ENCODE data around the gene RPTOR.
"Not testable (repeated sequence)": the region's sequence is repeated elsewhere in the genome, so short reads cannot be mapped to it uniquely, and the experiment has no call there.

RPTOR gene

DNA sequence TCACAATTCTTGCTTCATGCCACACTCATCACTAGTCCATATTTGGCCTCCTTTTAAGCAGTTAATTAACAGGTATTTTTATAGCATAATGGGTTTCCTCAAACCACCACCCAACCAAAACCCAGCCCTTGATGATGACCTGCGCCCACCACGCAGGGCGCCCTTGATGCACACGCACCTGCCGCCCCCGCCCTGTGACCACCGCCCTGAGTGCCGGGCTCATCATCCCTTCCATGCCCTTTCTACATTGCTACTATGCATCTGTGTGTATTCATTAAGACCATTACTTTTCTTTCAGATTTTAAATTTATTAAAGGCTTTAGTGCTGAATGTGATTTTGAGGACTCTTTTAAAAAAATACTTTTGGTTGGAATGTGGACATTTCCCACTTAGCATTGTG, 242.2 kb downstream of the RPTOR start:
- no peak overlapping the region for H3K27ac ChIP-seq
- DNase-seq (ENCODE audit: low read depth, low spot score) = no peak

DNA sequence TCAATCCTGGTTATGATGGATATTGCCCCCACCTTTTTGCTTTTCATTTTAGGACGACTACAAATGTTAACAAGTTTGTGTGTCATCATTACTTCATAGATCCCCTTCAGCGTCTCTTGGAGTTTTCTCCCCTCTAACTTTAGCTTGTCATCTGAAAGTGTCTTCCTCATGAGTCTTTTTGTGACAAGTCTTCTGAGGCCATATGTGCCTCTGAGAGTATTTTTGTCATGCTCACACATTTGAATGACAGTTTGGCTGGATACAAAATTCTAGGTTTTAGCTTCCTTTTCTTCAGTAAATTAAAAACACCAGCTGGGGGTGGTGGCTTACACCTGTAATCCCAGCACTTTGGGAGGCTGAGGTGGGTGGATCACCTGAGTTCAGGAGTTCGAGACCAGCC, 243.2 kb downstream of the RPTOR start:
- DNase-seq (ENCODE audit: low read depth, low spot score) = no peak
- no peak overlapping the region for H3K27ac ChIP-seq

DNA sequence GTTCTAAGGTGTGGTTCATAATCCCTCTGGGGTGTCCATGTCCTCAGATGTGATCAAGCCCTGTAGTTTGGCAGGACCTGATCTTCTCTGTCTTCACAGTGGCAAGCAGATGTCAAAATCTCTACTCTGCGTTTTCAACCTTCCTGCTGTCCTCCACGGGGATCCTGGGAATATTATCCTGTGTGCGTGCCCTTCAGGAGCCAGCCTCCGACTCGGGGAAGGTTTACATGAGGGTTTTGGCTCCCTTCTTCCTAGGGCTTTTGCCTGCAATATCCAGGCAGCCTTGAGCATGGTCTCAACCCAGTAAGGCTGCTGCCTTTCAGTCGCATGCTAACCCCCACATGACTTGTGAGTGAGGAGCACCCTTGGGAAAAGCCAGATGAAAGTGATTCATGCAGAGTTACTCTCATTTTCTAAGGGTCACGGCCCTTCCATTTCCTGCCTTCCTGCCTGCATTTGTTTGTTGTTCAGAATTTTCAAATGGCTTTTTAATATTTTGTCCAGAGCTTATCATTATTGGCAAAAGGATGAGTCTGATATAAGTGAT, 244.8 kb downstream of the RPTOR start:
- no peak overlapping the region for H3K27ac ChIP-seq

DNA sequence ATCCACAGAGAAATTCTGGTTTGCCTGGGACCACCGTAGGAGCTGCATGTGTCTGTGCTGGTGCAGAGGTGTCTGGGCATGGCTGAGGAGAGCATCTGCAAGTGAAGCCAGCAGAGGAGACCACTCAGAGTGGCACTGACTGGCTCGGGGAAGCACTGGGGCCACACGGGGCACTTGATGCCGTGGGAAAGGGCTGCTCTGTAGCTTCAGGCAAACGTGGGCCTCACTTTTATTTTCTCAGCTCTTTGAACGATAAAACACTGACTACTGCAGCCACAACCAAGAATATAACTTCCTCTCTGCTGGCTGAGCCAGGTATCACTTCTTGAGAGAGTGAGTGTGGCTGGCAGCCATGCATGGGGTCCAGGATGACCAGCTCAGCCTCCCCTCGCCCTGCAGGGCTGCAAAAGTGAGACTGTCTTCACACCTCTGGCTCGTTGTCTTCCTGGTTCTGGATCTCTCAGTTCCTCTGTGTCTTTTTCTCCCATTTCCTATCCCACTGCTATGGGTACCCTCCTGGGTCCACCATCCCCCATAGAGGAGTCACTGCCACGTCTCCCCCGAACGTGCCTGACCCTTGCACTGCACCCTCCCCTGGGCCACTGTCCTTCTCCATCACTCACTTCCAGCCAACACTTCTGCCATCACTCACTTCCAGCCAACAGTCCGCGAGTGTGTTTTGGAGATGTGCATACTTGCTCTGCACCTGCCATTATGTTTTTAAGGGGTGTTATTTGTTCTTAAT, 245.6 kb downstream of the RPTOR start:
- no peak overlapping the region for H3K27ac ChIP-seq
- DNase-seq (ENCODE audit: low read depth, low spot score) = no peak

More for the DNA sequence above, 244.8 kb downstream of the RPTOR start:
- peak; percentile 10 for DNase-seq (ENCODE audit: low read depth, low spot score)

DNA sequence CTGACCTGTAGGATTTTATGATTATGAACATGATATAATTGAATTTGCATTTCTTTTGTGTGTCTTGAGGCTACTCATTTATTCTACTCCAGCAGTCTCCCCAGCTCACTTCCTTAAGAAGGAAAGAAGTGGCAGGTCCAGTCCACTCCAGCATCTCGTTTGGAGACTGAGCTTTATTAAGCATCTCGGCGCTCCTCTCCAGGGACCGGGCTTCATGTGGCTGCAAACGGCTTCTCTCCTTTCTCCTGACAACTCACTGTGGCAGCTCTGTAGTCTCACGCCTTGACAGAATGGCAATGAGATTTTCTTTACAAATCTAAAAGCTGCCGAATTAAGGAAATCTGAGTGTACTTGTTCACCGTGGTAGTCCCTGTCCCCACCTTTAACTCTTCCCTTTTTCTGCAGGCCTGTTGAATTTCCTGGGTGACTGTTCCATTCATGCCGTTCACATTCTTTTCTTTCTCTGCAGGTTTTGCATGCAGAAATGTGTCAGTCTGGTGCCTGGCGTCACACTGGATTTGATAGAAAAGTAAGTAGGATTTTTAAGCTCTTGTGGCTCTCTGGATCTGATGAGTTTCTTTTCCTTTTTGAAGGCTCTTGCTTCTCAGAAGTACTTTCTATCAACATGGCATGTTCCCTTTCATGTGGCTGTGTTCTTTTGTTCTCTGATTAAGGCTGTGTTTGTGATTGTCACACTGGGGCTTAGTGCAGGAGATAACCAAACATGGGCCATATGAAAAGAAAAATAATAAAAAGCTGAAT, 246.5 kb downstream of the RPTOR start:
- no peak overlapping the region for H3K27ac ChIP-seq
- DNase-seq (ENCODE audit: low read depth, low spot score) = no peak

DNA sequence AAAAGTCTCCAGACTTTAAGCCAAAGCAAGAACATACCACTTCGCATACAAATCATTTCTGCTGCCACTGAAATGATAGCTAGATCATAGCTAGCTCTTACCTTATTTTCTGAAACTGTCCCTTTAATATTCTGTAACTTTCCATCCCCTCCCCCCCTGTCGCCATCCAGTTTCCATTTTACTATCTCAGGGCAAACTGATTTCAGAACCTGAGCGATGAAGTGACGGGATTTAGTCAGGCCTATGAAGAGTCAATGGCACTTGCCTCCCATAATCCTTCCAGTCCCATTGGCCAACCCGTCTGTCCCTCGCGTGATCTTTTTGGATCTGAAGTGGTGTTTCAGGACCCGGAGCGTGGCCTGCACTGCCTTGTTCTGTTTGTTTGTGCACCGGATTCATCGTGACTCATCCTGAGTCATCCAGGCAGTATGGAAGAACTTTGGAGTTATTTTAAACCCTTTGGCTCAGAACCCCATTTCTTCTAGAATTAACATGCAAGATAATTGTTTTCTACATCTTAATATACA, 247.2 kb downstream of the RPTOR start:
- peak; percentile 40 for DNase-seq (ENCODE audit: low read depth, low spot score)
- H3K27ac ChIP-seq = no peak overlapping the region

DNA sequence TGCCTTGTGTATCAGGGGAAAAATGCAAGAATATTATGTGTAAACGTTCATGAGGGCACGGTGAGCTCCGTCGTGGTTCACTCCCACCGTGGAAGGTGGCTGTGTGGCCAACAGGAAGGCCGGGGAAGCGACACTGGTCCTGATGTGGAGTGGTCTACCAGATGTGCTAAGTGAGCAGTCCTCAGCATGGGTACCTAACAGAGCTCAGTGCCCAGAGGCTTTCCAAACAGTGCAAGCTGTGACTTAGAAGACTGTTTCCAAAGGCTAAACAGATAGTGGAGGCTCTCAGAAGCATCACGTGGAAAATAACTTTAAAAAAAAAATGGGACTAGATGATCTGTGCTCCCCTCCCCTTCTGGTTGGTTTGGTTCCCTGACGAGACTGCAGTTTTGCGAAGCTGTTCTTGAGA, 247.7 kb downstream of the RPTOR start:
- H3K27ac ChIP-seq = no peak overlapping the region
- no peak for DNase-seq (ENCODE audit: low read depth, low spot score)

DNA sequence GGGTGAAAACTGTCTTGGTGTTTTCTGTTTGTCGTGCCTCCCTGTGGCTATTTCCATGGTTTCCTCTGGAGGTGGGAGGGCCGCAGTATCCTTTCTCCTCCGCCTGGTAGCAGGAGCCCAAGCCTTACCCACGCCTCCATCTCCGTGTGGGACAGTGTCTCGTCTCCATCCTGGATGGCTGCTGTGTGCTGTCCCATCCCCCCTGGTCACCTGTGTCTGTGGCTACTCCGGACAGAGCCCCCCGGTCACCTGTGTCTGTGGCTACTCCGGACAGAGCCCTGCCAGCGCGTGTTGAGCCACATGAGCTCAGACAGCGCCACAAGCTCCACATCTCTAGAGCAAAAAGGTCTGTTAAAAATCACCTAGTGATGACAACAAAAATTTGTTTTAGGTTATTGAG, 248.8 kb downstream of the RPTOR start:
- H3K27ac ChIP-seq = no peak overlapping the region
- no peak for DNase-seq (ENCODE audit: low read depth, low spot score)

DNA sequence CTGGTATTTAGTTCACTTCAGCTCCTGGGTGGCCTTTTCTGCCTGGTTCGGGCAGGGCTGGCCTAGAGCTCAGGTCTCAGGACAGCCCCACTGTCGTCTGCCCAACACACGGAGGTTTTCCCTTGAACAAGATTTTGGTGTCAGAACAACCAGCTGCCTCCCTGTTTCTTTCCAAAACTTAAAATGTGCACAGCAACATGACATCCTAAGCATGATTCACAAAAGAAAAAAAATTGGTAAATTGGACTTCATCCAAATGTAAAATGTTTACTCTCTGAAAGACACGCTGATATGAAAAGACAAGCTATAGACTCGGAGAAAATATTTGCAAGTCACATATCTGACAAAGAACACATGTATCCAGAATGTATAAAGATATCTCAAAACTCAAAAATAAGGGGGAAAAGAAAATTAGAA, 249.2 kb downstream of the RPTOR start:
- H3K27ac ChIP-seq = no peak overlapping the region
- no peak for DNase-seq (ENCODE audit: low read depth, low spot score)

DNA sequence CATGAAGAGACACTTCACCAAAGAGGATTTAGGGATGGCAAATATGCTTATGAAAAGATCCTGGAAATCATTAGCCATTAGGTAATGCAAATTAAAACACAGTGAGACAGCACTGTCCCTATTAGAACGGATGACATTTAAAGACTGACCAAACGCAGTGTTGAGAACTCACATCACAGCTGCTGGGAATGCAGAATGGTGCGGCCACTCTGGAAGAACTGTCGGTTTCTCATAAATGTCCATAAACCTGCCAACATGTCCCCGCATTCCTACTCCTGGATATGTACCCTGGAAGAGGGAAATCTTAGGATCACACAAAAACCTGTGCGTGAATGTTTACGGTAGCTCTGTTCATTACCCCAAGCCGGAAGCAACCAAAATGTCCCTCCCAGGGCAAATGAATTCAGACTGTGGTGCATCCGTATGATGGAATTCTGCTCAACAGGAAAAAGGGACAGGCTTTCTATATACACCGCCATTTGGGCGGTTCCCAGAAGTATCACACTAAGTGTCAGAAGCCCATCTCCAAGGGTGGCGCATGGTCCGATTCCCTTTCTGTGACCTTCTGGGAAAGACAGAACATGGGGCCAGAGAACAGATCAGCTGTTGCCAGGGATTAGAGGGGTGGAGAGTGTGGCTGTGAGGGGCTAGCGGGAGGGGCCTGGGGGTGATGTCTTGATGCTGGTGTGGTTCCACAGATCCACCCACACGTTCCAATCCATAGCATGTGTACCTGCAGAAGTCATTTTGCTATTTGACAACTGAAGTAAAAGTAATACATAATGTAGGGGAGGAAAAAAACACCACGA, 249.8 kb downstream of the RPTOR start:
- no peak for DNase-seq (ENCODE audit: low read depth, low spot score)
- no peak overlapping the region for H3K27ac ChIP-seq

DNA sequence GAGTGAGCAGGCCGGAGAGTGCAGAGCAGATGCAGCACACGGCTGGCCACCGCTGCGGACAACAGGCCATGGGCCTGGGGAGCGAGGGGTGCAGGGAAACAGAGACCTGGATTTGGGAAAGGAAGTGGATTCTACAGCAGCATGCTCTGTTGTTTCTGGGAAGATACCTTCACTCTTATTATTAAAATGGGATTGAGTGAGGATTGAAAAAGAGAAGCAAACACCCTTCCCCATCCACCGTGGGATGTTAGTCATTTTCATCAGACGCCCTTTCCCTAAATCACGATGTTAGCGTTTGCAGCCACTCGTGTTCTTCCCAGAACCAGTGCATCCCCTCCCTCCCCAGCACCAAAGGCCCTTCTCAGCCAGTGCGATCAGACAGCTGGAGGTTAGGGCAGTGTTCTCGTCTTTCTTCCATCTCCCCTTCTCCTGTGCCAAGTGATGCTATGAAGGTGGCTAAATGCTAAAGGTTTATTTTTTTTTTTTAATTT, 250.5 kb downstream of the RPTOR start:
- H3K27ac ChIP-seq = no peak overlapping the region
- no peak for DNase-seq (ENCODE audit: low read depth, low spot score)

DNA sequence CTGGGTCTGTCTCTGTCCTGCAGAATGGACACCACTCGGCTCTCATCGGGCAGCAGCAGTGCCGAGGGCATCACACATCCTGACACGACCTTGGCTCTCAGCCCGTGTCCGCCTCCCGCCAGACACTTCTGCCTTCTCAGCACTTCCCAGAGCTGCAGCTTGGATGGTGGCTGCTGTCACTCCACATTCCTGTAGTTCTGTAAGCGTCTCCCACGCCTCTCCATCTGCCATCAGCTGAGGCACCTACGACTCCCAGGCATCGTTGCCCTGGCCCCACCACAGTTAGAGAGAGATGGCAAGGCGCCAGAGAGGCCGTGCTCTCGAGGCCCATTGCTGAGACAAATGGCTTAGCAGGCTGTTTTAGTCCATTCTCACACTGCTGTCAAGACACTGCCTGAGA, 251.1 kb downstream of the RPTOR start:
- no peak for DNase-seq (ENCODE audit: low read depth, low spot score)
- H3K27ac ChIP-seq = no peak overlapping the region

DNA sequence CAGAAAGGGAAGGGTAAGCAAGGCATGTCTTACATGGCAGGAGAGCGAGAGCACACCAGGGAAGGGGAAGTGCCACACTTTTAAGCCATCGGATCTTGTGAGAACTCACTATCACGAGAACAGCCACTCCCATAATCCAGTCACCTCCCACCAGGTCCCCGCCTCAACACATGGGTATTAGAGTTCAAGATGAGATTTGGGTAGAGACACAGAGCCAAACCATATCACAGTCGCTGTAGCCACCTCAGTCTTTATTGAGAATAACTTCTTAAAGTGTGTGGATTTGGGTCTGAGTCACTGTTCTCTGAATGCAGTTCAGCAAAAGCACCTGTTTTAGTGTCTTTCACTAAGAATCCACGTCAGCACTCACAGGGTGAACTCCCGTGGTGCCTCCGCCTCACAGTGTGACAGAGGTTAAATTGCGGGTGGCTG, 251.8 kb downstream of the RPTOR start:
- DNase-seq (ENCODE audit: low read depth, low spot score) = no peak
- no peak overlapping the region for H3K27ac ChIP-seq

DNA sequence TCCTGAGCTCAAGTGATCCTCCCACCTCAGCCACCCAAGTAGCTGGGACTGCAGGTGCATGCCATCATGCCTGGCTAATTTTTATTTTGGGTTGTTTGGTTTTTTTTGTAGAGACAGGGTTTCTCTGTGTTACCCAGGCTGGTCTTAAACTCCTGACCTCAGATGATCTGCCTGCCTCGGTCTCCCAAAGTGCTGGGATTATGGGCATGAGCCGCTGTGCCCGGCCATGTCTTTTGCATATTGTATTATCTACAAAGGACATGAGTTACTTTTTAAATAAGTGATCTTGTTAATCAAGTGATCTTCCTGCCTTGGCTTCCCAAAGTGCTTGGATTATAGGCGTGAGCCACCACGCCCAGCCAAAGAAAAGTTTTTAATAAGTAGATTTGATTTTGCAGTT, 252.6 kb downstream of the RPTOR start:
- not testable (repeated sequence) for H3K27ac ChIP-seq; DNase-seq (ENCODE audit: low read depth, low spot score)

DNA sequence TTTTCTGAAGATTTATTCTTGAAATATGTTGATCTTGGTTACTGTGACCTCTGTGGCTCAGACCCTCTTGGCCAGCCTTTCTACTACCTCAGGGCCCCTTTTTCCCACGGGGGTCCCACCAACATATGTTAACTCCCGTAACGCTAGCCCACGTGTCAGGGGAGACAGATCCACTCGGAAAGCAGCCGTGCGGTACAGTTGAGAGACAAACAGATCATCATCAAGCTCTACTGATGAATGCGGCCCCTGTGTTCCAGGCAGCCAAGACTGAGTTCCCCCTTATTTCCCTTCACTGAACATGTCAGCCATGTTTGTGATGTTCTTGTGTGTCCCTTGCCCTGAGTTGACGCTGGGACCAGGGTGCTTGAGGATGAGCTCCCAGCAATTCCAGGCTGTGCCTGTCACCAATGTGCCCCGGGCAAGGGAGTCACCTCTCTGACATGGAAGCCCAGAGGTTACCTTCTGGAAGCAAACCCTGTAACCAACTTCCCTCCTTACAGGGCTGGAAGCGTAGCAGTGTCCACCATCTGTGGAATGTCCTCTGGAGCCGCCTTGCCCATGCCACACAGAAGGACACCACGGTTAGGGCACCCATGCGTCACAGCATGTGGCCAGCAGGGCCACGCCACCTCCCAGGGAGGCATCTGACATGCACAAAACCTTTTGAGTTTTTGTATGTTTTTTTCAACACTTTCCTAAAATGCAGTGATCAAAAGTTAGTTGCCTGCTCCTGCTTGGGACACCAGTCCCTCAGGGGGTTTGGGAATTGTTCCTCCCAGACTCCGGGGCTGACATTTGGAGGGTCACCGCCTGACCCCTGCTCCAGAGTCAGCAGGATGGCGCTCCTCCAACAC, 253.3 kb downstream of the RPTOR start:
- no peak for DNase-seq (ENCODE audit: low read depth, low spot score)
- no peak overlapping the region for H3K27ac ChIP-seq

DNA sequence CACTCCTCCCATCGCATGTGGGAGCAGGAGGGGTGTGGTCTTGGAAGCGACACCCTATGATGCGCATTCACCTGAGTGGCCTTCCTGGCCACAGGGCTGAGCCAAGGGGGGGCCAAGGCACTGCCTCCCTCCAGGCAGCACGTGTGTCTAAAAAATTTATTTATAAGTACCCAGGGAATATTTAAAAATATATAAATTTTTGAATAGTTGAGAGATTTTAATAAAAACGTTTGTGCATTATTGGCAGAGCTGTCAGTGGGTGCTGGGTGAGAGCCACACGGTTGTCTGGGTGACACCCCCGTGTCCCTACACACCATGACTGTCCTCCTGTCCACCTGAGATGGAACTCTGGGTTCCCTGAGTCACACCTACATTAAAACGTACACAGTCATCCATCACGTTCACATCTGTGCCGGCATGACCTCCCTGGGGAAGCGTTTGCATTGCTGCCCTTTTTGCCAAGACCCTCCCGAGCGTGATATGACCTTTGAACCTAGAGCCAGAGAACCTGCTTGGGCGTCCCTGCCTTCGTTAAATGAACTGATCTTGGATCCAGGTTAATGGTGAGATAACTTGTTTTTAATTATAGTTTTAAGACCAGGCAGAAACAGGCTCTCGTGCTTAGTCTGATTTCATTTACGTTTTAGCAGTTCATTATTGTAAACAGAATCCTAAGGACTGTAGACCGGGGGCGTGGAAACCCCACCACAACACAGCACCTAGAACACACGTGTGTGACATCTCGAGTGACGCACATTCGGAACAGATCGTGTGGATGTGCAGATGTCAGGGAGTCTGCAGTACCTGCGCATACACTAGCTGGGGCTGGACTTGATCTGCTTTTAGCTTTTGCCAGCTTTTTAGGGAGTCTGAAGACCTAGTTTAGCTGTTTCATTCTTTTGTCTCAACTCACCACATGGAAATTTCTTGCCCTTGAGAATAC, 254.2 kb downstream of the RPTOR start:
- no peak for DNase-seq (ENCODE audit: low read depth, low spot score)

DNA sequence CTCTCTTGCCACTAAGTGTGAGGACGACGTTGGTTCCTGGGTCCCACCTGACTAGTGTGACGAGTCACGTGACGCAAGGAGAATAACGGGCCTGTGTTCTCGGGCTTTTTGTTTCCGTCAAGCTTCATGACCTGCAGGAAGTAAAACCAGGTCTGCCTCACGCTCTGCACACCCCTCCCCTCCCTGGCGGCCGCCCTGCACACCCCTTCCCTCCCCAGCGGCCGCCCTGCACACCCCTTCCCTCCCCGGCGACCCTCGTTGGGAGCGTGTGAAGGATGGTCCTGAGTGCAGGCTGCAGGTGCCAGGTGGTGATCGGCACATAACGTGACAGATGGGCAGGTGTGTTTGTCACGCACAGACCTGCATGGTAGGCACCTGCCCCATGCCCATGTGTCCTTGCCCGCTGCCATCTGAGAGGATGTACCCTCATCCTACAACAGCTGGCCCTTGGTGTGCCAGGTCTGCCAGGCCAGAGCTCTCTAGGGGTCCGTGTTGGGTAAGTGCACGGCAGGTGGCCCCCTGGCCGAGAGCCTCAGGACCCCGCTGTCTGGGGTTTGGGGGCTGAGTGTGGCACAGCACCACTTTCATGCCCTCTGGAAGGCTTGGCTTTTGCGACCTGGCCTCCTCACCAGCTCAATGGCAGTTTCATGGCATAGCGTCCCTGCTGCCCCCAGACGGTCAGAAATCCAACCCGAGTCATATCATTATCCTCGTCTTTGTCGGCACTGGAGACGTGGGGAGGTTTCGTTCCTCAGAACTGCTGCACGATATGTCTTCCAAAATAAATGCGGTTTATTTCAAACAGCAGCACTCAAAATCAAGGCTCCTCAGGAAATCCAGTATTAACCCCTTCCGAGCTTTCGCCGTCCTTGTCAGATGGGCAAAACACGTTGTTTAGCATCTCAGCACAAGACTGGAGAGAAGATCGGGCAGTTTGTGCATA, 255.2 kb downstream of the RPTOR start:
- no peak overlapping the region for H3K27ac ChIP-seq
- DNase-seq (ENCODE audit: low read depth, low spot score) = no peak

More for the DNA sequence above, 254.2 kb downstream of the RPTOR start:
- H3K27ac ChIP-seq = no peak overlapping the region
